A375 (cell line): ENCODE results near the gene SLC9A5. TPM values are rescaled to one million over a fixed set of nuclear protein-coding genes. Genes with fewer than 3 reads are reported as not detected.

Experiments
- small RNA-seq: library from RNA; depleted of rRNA; stranded (forward); fragments of <200 nt; gene quantifications from one replicate; pipeline ENCODE3, GENCODE V24; 2014
- total RNA-seq: library from RNA; depleted of rRNA; stranded (reverse); fragments of >200 nt; shearing (Covaris generic); gene quantifications from 2 replicates; pipeline ENCODE4 v1.2.3, GENCODE V29; 2014; rRNA removed

Gene SLC9A5
- 2.5 and 2.9 TPM in 2 replicates for total RNA-seq

GRCh38 chr16:67248401-67249177 lies at the start of gene SLC9A5:
Gene SLC9A5 (plus strand): TSS chr16:67248979. CDS start chr16:67249015, 36 bp downstream.

GRCh38 chr16:67199011-67199807 lies 49.6 kb upstream of the SLC9A5 start, which contains the start of gene ELMO3:
Gene ELMO3 (plus strand): TSS chr16:67199131. CDS start chr16:67199327, 196 bp downstream.

GRCh38 chr16:67226804-67227566 lies 21.8 kb upstream of the SLC9A5 start, which contains the start of gene TMEM208:
Gene TMEM208 (plus strand): TSS chr16:67227130. CDS start chr16:67227219, 89 bp downstream.

GRCh38 chr16:67247192-67248072 lies 1.3 kb upstream of the SLC9A5 start, which contains the start of gene FHOD1:
Gene FHOD1 (minus strand): TSS chr16:67247481. CDS start chr16:67247410, 71 bp downstream.

GRCh38 chr16:67279296-67280089 lies 30.7 kb downstream of the SLC9A5 start, which contains the start of gene PLEKHG4:
Gene PLEKHG4 (plus strand): TSS chr16:67279532. CDS start chr16:67280045, 513 bp downstream.

Small RNAs within 50 kb of the gene (small RNA-seq; reads per million reads assigned to genes)
- gene MIR328, result 0.33 reads per million

Other genes with a start within 250 kb of the SLC9A5 start
- gene CBFB, start 219.8 kb upstream of the SLC9A5 start, total RNA-seq, result 123 and 128 TPM in 2 replicates
- gene PHAF1, start 139.0 kb upstream of the SLC9A5 start, total RNA-seq, result 8.0 and 10.1 TPM in 2 replicates
- gene B3GNT9, start 98.0 kb upstream of the SLC9A5 start, total RNA-seq, result 0.42 and 0.45 TPM in 2 replicates
- gene TRADD, start 89.1 kb upstream of the SLC9A5 start, total RNA-seq, result 9.9 and 11.5 TPM in 2 replicates
- 9.3 and 17.5 TPM in 2 replicates for gene FBXL8, start 89.0 kb upstream of the SLC9A5 start, total RNA-seq
- 16.1 and 23.6 TPM in 2 replicates for gene HSF4, start 84.2 kb upstream of the SLC9A5 start, total RNA-seq
- 35.3 and 38.1 TPM in 2 replicates for gene NOL3, start 78.4 kb upstream of the SLC9A5 start, total RNA-seq
- 24.4 and 25.3 TPM in 2 replicates for gene MATCAP1, start 65.0 kb upstream of the SLC9A5 start, total RNA-seq
- 0.13 TPM in 1 of 2 replicates, not detected in the other for gene EXOC3L1, start 58.8 kb upstream of the SLC9A5 start, total RNA-seq
- 175 and 180 TPM in 2 replicates for gene E2F4, start 56.8 kb upstream of the SLC9A5 start, total RNA-seq
- 1.6 and 3.5 TPM in 2 replicates for gene ELMO3, start 49.8 kb upstream of the SLC9A5 start, total RNA-seq
- gene TMEM208, start 21.8 kb upstream of the SLC9A5 start, total RNA-seq, result 56.0 and 80.0 TPM in 2 replicates
- 46.7 and 52.4 TPM in 2 replicates for gene FHOD1, start 1.5 kb upstream of the SLC9A5 start, total RNA-seq
- gene PLEKHG4, start 30.6 kb downstream of the SLC9A5 start, total RNA-seq, result 23.7 and 26.2 TPM in 2 replicates
- not detected in 2 replicates for gene KCTD19, start 77.8 kb downstream of the SLC9A5 start, total RNA-seq
- not detected in 2 replicates for gene LRRC36, start 77.8 kb downstream of the SLC9A5 start, total RNA-seq
- 0.64 and 1.7 TPM in 2 replicates for gene TPPP3, start 144.5 kb downstream of the SLC9A5 start, total RNA-seq
- 1.4 TPM in 1 of 2 replicates, not detected in the other for gene ZDHHC1, start 167.5 kb downstream of the SLC9A5 start, total RNA-seq
- 1.1 TPM in 1 of 2 replicates, not detected in the other for gene HSD11B2, start 182.1 kb downstream of the SLC9A5 start, total RNA-seq
- gene ATP6V0D1, start 232.2 kb downstream of the SLC9A5 start, total RNA-seq, result 42.6 and 43.2 TPM in 2 replicates
- not detected in 2 replicates for gene AGRP, start 234.6 kb downstream of the SLC9A5 start, total RNA-seq